Panc1 (cell line): ENCODE measurements around the gene USF3.

Experiments
- POLR2AphosphoS5 ChIP-seq: IDR thresholded peaks from 2 replicates; pipeline ENCODE4 v1.6.1; 2012; ENCODE audit warnings: mild to moderate bottlenecking, low read depth, low read length, moderate library complexity
- REST ChIP-seq, 2 experiments: IDR thresholded peaks; 2 replicates each; pipeline ENCODE4 v1.6.1; 2011 to 2012; ENCODE audit warnings: low read depth in 2 of 2, control low read depth in 1 of 2, low read length in 1 of 2, mild to moderate bottlenecking in 1 of 2, moderate library complexity in 1 of 2; ENCODE audit not compliant: insufficient read depth in 1 of 2
- SIN3A ChIP-seq: IDR thresholded peaks from 2 replicates; pipeline ENCODE4 v1.6.1; 2012; ENCODE audit warnings: low read depth, mild to moderate bottlenecking, low read length, moderate library complexity, borderline replicate concordance; ENCODE audit not compliant: insufficient read depth
- TCF7L2 ChIP-seq: IDR thresholded peaks from 2 replicates; pipeline ENCODE4 v1.6.1; 2011; ENCODE audit warnings: mild to moderate bottlenecking, low read depth, low read length, inconsistent platforms
- TF ChIP-seq, protein P1 (sequence below): fragments of 450-650 bp; IDR thresholded peaks from 2 replicates; pipeline ENCODE4 v1.5.1; 2017; ENCODE audit warnings: mild to moderate bottlenecking

- TF ChIP-seq, protein P1, sequence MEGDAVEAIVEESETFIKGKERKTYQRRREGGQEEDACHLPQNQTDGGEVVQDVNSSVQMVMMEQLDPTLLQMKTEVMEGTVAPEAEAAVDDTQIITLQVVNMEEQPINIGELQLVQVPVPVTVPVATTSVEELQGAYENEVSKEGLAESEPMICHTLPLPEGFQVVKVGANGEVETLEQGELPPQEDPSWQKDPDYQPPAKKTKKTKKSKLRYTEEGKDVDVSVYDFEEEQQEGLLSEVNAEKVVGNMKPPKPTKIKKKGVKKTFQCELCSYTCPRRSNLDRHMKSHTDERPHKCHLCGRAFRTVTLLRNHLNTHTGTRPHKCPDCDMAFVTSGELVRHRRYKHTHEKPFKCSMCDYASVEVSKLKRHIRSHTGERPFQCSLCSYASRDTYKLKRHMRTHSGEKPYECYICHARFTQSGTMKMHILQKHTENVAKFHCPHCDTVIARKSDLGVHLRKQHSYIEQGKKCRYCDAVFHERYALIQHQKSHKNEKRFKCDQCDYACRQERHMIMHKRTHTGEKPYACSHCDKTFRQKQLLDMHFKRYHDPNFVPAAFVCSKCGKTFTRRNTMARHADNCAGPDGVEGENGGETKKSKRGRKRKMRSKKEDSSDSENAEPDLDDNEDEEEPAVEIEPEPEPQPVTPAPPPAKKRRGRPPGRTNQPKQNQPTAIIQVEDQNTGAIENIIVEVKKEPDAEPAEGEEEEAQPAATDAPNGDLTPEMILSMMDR: no peak
- no peak for TF ChIP-seq SIN3A
- no peak for TF ChIP-seq REST (IDR thresholded peaks at IDR 0.05; ENCODE audit: insufficient read depth in 1 of 2, low read depth in 2 of 2, low read length in 1 of 2)
- TF ChIP-seq TCF7L2: no peak
- TF ChIP-seq POLR2AphosphoS5: no peak
These were observed 67.7 kb downstream of the USF3 start for GRCh38 chr3:113628788-113629187.
